ENCODE data around the gene SYT14. TPM values are rescaled to one million over a fixed set of nuclear protein-coding genes. Genes with fewer than 3 reads are reported as not detected.

Gene SYT14
- total RNA-seq, 1 experiment from 2014 or later = 0.07 TPM

GRCh38 chr1:209911746-209912145 lies 26.3 kb upstream of the SYT14 start:
- ATAC-seq = no peak
- H3K9me3 ChIP-seq (ENCODE audit: control insufficient read depth in 1 of 2, insufficient read depth in 1 of 2, low read depth in 1 of 2, low read length in 2 of 2) = no peaks in the 10 kb centered on the region
- no peak overlapping the region for H3K4me3 ChIP-seq (replicated peaks in 1 of 2; ENCODE audit: low read depth in 1 of 2, low read length in 2 of 2)
- no peaks in the 10 kb centered on the region for H3K27me3 ChIP-seq (ENCODE audit: insufficient read depth, low read length)
- no peak overlapping the region for H3K27ac ChIP-seq (ENCODE audit: low read depth, low read length)
- no peak overlapping the region for H3K9ac ChIP-seq (ENCODE audit: low read length)
- H3K4me2 ChIP-seq (ENCODE audit: low read length) = no peak overlapping the region
- TF ChIP-seq CEBPB (IDR thresholded peaks at IDR 0.05; ENCODE audit: low read depth) = no peak
- intact Hi-C loops (cut with micrococcal nuclease) = loop anchor here (5.0 kb wide), 1 partner anchor 56 kb away; no protein-coding TSS in a partner anchor
- no peaks in the 10 kb centered on the region for H4K20me1 ChIP-seq (ENCODE audit: insufficient read depth)
- H3K9me2 ChIP-seq (ENCODE audit: insufficient read depth) = no peaks in the 10 kb centered on the region
- BruUV-seq (replicated peaks) = no TSS peak
- no peaks in the 10 kb centered on the region for H3K79me2 ChIP-seq (ENCODE audit: insufficient read depth, low read length)
- no peaks in the 10 kb centered on the region for H3K4me1 ChIP-seq (ENCODE audit: control insufficient read depth in 1 of 2, insufficient read depth in 2 of 2, low read length in 2 of 2)
- DNase-seq (ENCODE audit: low read depth, low spot score) = no peak
- H2AFZ ChIP-seq (ENCODE audit: low read depth, low read length, poor library complexity, severe bottlenecking) = no peak overlapping the region
- CTCF ChIA-PET = no interaction called here
- POLR2A ChIA-PET = no interaction called here
- H3K36me3 ChIP-seq (ENCODE audit: control insufficient read depth in 1 of 2, insufficient read depth in 2 of 2, low read length in 2 of 2) = no peaks in the 10 kb centered on the region
- RAD21 ChIA-PET (ENCODE audit: low non-redundant PET in 1 of 2, low total read pairs in 2 of 2, uncharacterized antibody in 2 of 2, unreplicated experiment in 2 of 2) = no interaction called here

GRCh38 chr1:209912306-209912705 lies 25.7 kb upstream of the SYT14 start:
- H3K9me3 ChIP-seq (ENCODE audit: control insufficient read depth in 1 of 2, insufficient read depth in 1 of 2, low read depth in 1 of 2, low read length in 2 of 2) = no peaks in the 10 kb centered on the region
- ChIA-PET CTCF (interaction anchor here (1.0 kb wide), 1 partner anchor 9 kb away, joined by 4 read pairs; no protein-coding TSS in a partner anchor), POLR2A (no interaction called here), RAD21 (ENCODE audit: low non-redundant PET in 1 of 2, low total read pairs in 2 of 2, uncharacterized antibody in 2 of 2, unreplicated experiment in 2 of 2) (no interaction called here)
- H3K27me3 ChIP-seq (ENCODE audit: insufficient read depth, low read length) = no peaks in the 10 kb centered on the region
- no peak overlapping the region for H2AFZ ChIP-seq (ENCODE audit: low read depth, low read length, poor library complexity, severe bottlenecking)
- no TSS peak for BruUV-seq (replicated peaks)
- H3K9ac ChIP-seq (ENCODE audit: low read length) = no peak overlapping the region
- DNase-seq (ENCODE audit: low read depth, low spot score) (no peak), ATAC-seq (no peak)
- H3K4me3 ChIP-seq (replicated peaks in 1 of 2; ENCODE audit: low read depth in 1 of 2, low read length in 2 of 2) = no peak overlapping the region
- intact Hi-C loops (cut with micrococcal nuclease) = loop anchor here (5.0 kb wide), 1 partner anchor 55 kb away; no protein-coding TSS in a partner anchor
- no peak overlapping the region for H3K27ac ChIP-seq (ENCODE audit: low read depth, low read length)
- H3K9me2 ChIP-seq (ENCODE audit: insufficient read depth) = no peaks in the 10 kb centered on the region
- H3K4me1 ChIP-seq (ENCODE audit: control insufficient read depth in 1 of 2, insufficient read depth in 2 of 2, low read length in 2 of 2) = no peaks in the 10 kb centered on the region
- no peaks in the 10 kb centered on the region for H4K20me1 ChIP-seq (ENCODE audit: insufficient read depth)
- TF ChIP-seq EZH2phosphoT487 (IDR thresholded peaks at IDR 0.05; ENCODE audit: borderline replicate concordance) (no peak), CBX3 (IDR thresholded peaks at IDR 0.05; ENCODE audit: low read depth) (no peak), REST (IDR thresholded peaks at IDR 0.05; ENCODE audit: low read depth) (no peak), CEBPB (IDR thresholded peaks at IDR 0.05; ENCODE audit: low read depth) (no peak), FOSL1 (IDR thresholded peaks at IDR 0.05; ENCODE audit: low read depth) (no peak), RAD21 (IDR thresholded peaks at IDR 0.05; ENCODE audit: low read depth) (no peak), ZBTB33 (IDR thresholded peaks at IDR 0.05; ENCODE audit: extremely low read depth, insufficient replicate concordance, low read length) (no peak), SP1 (IDR thresholded peaks at IDR 0.05; ENCODE audit: low read depth) (no peak), EGR1 (IDR thresholded peaks at IDR 0.05; ENCODE audit: low read depth) (no peak), ATF3 (IDR thresholded peaks at IDR 0.05) (no peak), ELF1 (IDR thresholded peaks at IDR 0.05; ENCODE audit: borderline replicate concordance, low read depth) (no peak), POLR2A (IDR thresholded peaks at IDR 0.05; ENCODE audit: borderline replicate concordance, extremely low read depth, insufficient read depth, insufficient read length) (no peak)
- H3K79me2 ChIP-seq (ENCODE audit: insufficient read depth, low read length) = no peaks in the 10 kb centered on the region
- H3K36me3 ChIP-seq (ENCODE audit: control insufficient read depth in 1 of 2, insufficient read depth in 2 of 2, low read length in 2 of 2) = no peaks in the 10 kb centered on the region
- no peak overlapping the region for H3K4me2 ChIP-seq (ENCODE audit: low read length)

All from HCT116 (cell line).